K562 (cell line): ENCODE measurements around the gene DNAJC18. TPM values are rescaled to one million over a fixed set of nuclear protein-coding genes. Genes with fewer than 3 reads are reported as not detected.
A peak's percentile ranks its signal among the peaks of the same experiment; 100 is the strongest.

ENCODE experiments used
- FOSL1 ChIP-seq: fragments of 200-800 bp; sonication (Bioruptor generic); conservative IDR thresholded peaks from 2 replicates; pipeline ENCODE4 v1.6.1; 2016; ENCODE audit warnings: missing genetic modification characterization, missing compliant biosample characterization
- RBM17 ChIP-seq: fragments of 200-400 bp; formaldehyde crosslinking; IDR thresholded peaks from 2 replicates; pipeline ENCODE4 v1.6.1; 2017; ENCODE audit warnings: low read depth, mild to moderate bottlenecking, low read length, borderline replicate concordance
- SIN3A ChIP-seq, 2 experiments: fragments of 150-350 bp in 1 of 2; IDR thresholded peaks; 2 replicates each; pipeline ENCODE4 v1.6.1; 2011 to 2016; ENCODE audit warnings: borderline replicate concordance in 2 of 2, low read depth in 2 of 2, low read length in 2 of 2, mild to moderate bottlenecking in 2 of 2, moderate library complexity in 2 of 2; ENCODE audit not compliant: control insufficient read depth in 1 of 2
- polyA plus RNA-seq, 8 experiments: library from polyadenylated mRNA; depleted of rRNA in 4 of 8; stranded (reverse) in 5 of 8; unstranded in 3 of 8; fragments of >200 nt; fragmentation: Nextera tagmentation in 2 of 8; fragmentation: Illumina TruSeq in 1 of 8; extraction: Ambion mirVana in 2 of 8; extraction: Trizol in 1 of 8; gene quantifications; 2 replicates each; pipeline versions ENCODE4 v1.2.1 to v1.2.3, GENCODE V29; 2011 to 2014; ENCODE audit warnings: inconsistent platforms in 1 of 8, missing spikeins in 1 of 8
- total RNA-seq, 7 experiments: library from RNA; depleted of rRNA in 6 of 7; stranded (reverse); fragments of >200 nt in 6 of 7; fragmentation: Illumina TruSeq in 2 of 7; extraction: Trizol in 2 of 7; gene quantifications; 2 replicates each; pipeline versions ENCODE4 v1.2.1 to v1.2.3, GENCODE V29; 2011 to 2021; ENCODE audit warnings: low replicate concordance in 1 of 7
- TF ChIP-seq, protein P1 (sequence below), 2 experiments: fragments of 200-800 bp in 1 of 2; sonication (Bioruptor generic) in 1 of 2; sonication (generic) in 1 of 2; formaldehyde crosslinking in 1 of 2; IDR thresholded peaks in 1 of 2; conservative IDR thresholded peaks in 1 of 2; 2 replicates each; pipeline versions ENCODE4 v1.5.0 to v1.6.1; 2016 to 2020; ENCODE audit warnings: missing compliant biosample characterization in 1 of 2, missing genetic modification characterization in 1 of 2, missing genetic modification reagents in 1 of 2
- TF ChIP-seq, protein P2 (sequence below): sonication (generic); formaldehyde crosslinking; IDR thresholded peaks from 2 replicates; pipeline ENCODE4 v1.8.0; 2023; ENCODE audit warnings: mild to moderate bottlenecking, missing genetic modification reagents

DNAJC18 gene
- total and polyA plus RNA-seq, 9 of the 15 experiments (the other 6 are each of a cell fraction or from before 2014, with no cell fraction given), result 1.5 to 13.3 (median 7.5) TPM

DNA sequence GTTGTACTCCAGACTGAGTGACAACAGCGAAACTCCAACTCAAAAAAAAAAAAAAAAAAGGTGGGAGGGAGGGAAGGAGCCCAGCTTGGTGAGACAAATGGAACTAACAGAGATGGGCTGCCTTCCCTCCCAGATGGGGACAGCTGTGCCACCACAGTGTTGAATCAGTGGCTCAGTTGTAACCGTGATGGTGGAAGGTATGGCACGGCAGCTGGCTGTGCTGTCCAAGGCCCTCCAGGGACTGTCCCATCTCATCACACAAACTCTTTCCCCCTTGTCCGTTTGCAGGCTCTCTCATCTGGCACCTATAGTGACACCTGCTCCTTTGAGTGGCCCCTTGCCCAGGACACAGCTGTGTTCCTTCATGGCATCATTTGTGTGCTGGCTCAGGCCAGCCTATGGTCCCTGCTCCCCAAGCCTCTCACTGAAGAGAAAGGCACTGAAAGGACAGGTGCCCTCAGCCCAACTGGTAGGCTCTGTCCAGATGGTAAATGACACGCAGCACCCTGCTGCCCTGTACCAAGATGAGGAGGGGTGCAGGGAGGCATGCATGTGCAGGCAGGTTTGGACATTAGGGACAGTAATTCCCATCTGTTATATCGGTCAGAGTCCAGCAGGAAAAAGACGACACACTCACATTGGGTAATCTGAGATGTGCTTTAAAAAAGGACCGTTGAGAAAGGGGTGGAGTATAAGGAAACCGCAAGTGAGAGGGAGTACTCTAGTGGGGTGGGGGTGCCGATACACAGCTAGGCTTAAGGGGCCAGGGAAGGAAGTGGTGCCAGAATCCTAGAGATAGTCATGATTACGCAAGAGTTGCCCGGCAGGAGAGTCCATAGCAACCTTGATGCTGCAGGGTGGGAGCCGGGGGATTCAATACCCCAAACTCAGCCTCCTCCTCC lies 35.8 kb upstream of the DNAJC18 start (continued):
- TF ChIP-seq, protein P1, sequence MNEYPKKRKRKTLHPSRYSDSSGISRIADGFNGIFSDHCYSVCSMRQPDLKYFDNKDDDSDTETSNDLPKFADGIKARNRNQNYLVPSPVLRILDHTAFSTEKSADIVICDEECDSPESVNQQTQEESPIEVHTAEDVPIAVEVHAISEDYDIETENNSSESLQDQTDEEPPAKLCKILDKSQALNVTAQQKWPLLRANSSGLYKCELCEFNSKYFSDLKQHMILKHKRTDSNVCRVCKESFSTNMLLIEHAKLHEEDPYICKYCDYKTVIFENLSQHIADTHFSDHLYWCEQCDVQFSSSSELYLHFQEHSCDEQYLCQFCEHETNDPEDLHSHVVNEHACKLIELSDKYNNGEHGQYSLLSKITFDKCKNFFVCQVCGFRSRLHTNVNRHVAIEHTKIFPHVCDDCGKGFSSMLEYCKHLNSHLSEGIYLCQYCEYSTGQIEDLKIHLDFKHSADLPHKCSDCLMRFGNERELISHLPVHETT (CRISPR knock-in tag; conservative IDR thresholded peaks at IDR 0.05 in 1 of 2, IDR thresholded peaks at IDR 0.05 in 1 of 2), result peak in 1 of 2 experiments; percentile 52; a peak in 1 of 4 replicates
- TF ChIP-seq FOSL1 (tag) (peak; percentile 35; the same call in 1 of the 2 replicates), SIN3A (IDR thresholded peaks at IDR 0.05; ENCODE audit: borderline replicate concordance in 2 of 2, control insufficient read depth in 1 of 2, low read depth in 2 of 2, low read length in 2 of 2) (no peak), RBM17 (no peak)
- TF ChIP-seq, protein P2, sequence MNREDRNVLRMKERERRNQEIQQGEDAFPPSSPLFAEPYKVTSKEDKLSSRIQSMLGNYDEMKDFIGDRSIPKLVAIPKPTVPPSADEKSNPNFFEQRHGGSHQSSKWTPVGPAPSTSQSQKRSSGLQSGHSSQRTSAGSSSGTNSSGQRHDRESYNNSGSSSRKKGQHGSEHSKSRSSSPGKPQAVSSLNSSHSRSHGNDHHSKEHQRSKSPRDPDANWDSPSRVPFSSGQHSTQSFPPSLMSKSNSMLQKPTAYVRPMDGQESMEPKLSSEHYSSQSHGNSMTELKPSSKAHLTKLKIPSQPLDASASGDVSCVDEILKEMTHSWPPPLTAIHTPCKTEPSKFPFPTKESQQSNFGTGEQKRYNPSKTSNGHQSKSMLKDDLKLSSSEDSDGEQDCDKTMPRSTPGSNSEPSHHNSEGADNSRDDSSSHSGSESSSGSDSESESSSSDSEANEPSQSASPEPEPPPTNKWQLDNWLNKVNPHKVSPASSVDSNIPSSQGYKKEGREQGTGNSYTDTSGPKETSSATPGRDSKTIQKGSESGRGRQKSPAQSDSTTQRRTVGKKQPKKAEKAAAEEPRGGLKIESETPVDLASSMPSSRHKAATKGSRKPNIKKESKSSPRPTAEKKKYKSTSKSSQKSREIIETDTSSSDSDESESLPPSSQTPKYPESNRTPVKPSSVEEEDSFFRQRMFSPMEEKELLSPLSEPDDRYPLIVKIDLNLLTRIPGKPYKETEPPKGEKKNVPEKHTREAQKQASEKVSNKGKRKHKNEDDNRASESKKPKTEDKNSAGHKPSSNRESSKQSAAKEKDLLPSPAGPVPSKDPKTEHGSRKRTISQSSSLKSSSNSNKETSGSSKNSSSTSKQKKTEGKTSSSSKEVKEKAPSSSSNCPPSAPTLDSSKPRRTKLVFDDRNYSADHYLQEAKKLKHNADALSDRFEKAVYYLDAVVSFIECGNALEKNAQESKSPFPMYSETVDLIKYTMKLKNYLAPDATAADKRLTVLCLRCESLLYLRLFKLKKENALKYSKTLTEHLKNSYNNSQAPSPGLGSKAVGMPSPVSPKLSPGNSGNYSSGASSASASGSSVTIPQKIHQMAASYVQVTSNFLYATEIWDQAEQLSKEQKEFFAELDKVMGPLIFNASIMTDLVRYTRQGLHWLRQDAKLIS (CRISPR knock-in tag), result no peak
